ENCODE measurements around the gene TUBA3D.
"Not testable (repeated sequence)": the region's sequence is repeated elsewhere in the genome, so short reads cannot be mapped to it uniquely, and the experiment has no call there.

TUBA3D gene

DNA sequence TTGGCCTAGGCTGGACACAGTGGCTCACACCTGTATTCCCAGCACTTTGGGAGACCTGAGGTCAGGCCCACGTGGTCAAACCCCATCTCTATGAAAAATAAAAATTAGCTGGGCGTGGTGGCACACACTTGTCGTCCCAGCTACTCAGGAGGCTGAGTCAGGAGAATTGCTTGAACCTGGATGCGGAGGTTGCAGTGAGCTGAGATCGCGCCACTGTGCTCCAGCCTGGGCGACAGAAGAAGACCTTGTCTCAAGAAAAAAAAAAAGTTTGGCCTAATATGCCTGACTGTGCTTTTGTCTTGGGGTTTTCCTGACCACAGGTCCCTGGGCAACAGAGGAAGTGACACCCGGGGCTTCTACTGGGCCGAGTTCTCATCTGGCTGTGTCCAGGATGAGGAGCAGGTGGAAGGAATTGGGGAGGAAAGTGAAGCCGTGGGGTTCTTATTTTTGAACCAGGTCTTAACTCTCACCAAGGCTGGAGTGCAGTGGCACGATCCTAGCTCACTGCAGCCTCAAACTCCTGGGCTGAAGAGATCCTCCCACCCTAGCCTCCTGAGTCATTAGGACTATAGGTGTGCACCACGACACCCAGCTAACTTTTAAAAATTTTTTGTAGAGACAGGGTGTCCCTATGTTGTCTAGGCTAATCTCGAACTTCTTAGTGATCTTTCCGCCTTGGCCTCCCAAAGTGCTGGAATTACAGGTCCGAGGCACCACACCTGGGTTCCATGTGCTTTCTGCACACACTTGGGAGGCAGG lies 38.7 kb downstream of the TUBA3D start:
- DNase-seq (ENCODE audit: low read depth, low spot score), result not testable (repeated sequence)

DNA sequence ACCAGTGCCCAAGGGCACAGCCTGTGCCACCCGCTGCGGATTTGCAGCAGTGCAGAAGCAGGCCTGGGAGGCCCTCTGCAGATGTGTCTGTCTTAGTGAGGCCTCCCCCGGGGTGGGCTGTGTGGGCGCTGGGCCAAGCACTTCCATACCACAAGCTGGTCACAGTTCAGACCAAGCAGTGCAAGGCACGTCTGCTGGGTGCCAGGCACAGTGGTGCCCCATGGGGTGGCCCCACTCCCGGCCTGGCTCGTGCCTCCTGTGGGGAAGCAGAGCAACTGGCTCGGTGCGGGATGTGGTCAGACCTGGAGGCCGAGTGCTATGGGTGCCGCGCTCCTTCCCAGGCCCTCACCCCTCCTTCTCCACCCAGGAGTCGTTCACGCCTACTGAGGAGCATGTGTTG lies 39.3 kb downstream of the TUBA3D start:
- DNase-seq (ENCODE audit: low read depth, low spot score), result not testable (repeated sequence)

DNA sequence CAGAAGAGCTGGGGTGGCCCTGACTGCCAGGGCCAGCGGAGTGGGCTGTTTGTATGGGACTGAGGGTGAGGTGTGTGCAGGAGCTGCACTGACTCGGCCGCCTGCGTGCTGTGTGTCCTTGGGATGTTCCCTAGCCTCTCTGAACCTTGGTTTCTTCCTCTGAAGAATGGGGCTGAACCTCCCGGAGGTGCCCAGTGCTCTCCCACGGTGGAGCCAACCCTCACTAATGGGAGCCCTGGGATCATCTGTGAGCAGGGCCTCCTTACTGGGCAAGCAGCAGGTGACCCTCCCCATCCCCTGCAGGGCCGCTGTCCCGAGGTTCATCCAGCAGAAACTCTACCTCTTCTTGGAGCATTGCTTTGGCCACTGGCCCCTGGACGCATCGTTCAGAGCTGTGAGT lies 40.1 kb downstream of the TUBA3D start:
- no peak for DNase-seq (ENCODE audit: low read depth, low spot score)

DNA sequence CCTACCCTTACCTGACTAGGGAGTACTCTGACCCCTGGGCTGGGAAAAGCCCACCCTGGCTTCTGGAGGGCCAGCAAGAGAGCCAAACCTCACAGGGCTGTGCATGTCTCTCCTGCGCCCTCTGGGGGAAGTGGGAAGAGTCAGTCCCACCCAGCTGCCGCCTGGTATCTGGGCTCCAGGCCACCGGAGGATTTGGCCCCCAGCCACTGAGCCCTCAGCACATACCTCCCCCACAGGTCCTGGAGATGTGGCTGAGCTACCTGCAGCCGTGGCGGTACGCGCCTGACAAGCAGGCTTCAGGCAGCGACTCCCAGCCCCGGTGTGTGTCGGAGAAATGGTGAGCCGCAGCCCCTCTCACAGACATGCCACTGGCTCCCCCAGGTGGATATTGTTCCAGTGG lies 40.7 kb downstream of the TUBA3D start:
- DNase-seq (ENCODE audit: low read depth, low spot score), result not testable (repeated sequence)

DNA sequence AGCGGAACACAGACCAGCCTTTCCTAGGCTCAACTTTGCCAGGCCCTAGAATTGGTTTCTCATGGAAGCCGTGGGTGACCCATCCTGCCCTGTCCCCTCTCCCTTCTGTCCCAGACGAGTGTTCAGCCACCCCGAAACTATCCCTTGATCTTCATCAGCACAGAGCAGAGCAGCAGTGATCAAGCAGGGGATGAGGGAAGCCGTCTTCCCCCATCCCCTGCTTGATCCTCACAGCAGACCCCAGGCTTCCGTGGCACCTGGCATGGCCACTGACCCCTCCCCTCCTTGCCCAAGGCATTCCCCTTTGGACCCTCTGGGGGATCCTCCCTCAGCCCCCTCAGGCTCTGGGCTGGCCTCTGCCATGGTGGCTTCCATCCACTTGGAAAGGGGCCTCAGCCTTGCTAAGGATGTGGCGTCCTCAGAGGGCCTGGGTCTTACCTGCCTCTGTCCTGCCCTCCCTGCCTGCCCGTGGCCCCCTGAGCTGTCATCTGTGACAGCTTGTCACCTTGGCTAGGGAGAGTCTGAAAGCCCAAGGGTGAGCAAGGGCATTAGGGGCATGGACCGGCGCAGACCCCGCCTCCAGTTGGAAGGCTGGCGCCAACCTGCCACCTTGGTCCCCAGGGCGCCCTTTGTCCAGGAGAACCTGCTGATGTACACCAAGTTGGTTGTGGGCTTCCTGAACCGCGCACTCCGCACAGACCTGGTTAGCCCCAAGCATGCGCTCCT lies 41.4 kb downstream of the TUBA3D start:
- DNase-seq (ENCODE audit: low read depth, low spot score), result no peak

DNA sequence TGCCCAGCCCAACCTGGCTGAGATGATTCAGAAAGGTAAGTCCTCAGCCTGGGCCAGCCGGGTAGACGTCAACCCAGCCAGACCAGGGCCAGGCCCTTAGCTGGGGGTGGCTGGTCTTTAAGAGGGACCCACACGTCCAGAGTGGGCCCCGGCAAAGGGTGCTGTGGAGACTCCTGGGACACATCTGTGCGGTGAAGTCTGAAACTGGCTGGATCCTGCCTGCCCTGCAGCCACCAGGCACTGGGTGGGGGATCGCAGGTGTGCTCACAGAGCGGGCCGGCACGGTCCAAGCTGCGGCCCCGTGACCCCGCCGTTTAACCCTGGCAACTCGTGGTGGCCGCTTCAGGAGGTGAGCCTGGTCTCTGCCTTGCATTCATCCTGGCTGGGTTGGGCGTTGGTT lies 41.9 kb downstream of the TUBA3D start:
- not testable (repeated sequence) for DNase-seq (ENCODE audit: low read depth, low spot score)

DNA sequence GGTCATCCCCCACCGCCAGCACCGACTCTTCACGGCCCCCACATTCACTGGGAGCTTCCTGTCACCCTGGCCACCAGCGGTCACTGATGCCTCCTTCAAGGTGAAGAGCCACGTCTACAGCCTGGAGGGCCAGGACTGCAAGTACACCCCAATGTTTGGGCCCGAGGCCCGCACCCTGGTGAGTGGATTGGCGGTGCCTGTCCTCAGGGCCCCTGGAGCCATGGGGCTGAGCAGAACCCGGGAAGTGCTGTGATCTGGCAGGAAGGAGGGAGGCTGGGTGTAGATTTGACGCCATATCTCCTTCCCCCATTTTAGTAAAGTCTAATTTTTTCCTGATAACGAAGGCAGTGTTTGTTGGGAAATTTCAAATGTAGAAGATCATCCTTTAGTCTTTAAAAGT lies 42.6 kb downstream of the TUBA3D start:
- not testable (repeated sequence) for DNase-seq (ENCODE audit: low read depth, low spot score)

DNA sequence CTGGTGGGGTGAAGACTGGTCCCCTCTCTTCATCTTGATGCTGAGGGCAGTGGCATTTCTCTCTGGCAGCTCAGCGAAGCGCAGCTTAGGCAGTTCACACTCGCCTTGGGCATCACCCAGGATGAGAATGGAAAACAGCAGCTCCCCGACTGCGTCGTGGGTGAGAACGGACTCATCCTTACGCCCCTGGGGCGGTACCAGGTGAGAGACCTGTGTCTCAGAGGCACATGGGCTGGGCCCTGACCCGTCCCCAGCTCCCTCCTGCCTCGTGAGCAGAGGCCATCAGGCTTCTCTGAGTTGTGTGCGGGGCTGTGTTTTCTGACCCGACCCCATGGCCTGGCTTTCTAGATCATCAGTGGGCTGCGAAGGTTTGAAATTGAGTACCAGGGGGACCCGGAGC lies 43.5 kb downstream of the TUBA3D start:
- no peak for DNase-seq (ENCODE audit: low read depth, low spot score)

DNA sequence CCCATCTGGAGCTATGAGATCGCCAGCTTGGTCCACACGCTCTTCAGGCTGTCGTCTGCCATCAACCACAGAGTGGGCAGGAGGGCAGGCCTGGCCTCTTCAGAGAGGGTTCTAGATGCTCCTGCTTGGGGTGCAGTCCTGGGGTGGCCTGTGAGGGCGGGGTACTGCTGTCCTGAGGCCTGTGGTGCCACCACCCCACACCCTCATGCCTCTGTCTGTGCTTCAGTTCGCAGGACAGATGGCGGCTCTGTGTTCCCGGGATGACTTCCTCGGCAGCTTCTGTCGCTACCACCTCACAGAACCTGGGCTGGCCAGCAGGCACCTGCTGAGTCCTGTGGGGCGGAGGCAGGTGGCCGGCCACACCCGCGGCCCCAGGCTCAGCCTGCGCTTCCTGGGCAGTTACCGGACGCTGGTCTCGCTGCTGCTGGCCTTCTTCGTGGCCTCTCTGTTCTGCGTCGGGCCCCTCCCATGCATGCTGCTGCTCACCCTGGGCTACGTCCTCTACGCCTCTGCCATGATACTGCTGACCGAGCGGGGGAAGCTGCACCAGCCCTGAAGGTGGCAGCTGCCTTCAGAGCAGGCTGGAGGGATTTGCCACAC lies 44.1 kb downstream of the TUBA3D start:
- DNase-seq (ENCODE audit: low read depth, low spot score), result not testable (repeated sequence)

DNA sequence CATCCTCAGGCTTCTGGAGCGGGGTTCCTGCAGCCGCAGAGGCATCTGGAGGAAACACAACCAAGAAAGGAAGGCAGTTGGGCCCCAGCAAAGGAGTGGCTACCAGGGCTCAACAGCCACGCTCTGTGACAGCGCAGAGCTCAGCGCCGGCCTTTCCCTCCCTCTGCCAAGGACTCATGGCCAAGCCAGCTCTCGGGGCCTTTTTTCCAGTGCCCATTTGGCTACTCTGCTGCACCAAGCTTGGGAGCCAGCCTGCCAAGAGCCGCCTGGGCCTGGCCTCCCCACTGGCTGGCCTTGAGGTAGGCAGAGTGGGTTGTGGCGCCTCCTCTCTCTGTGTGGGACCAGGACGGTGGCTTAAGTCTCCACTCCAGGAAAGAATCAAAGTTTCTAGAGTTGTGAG lies 44.6 kb downstream of the TUBA3D start:
- DNase-seq (ENCODE audit: low read depth, low spot score), result no peak

DNA sequence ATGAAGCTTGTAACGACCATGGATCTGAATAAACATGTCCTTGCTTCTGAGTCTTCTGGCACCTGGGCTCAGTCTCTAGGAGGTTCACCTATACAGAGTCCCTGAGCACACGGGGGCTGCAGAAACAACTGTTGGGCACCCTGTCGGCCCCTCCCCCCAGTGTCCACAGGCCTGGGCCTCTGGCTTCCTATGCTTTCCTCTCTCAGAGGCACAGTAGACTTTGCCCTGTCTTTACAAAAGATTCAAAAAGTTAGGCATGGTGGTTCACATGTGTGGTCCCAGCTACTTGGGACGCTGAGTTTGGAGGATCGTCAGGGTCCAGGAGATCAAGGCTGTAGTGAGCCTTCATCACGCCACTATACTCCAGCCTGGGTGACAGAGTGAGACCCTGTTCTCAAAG lies 45.6 kb downstream of the TUBA3D start:
- not testable (repeated sequence) for DNase-seq (ENCODE audit: low read depth, low spot score)

DNA sequence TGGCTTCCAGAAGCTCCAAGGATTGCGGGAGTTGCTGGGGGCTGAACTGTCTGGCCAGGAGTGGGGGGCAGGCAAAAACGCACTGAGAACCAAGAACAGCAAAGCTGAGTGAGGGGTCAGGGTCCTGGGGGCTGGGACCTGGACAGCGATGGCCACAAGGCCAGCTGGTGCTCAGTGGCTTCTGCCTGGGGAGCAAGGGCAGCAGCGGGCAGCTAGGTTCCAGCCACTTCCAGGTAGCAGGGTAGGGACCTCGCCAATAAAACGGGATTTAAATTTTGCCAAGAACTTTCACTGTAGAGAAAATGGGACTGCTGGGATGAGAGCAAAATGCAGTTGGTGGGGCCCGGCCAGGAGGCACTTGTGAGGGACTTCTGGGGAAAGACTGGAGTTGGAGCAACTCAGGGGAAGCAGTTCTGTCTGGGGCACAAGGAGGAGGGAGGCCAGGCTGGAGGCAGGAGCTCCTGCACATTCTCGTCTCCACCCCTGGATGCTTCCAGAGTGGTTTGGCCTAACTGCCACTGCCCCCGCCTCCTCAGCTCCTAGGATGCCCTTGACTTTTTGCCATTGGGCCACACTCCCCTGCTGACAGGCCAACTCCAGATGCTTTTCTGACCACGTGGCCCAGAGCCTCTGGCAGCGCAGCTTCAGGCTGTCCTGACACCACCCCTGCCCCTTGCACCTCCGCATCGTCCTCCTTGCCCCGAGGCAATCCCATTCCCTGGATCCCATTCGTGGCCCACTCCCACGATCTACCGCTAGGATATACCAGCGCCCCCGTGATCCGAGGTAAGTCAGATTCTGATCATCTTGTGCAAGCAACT lies 46.3 kb downstream of the TUBA3D start:
- DNase-seq (ENCODE audit: low read depth, low spot score), result no peak

DNA sequence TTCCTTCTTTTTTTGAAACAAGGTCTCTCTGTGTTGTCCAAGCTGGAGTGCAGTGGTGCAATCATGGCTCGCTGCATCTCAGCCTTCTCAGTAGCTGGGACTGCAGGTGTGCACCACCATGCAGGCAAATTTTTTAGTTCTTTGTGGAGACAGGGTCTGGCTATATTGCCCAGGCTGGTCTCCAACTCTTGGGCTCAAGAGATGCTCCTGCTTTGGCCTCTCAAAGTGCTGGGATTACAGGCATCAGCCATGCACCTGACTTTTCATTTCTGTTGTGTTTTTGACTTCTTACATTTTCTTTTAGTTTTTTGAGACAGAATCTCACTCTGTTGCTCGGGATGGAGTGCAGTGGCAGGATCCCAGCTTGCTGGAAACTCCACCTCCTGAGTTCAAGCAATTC lies 49.3 kb downstream of the TUBA3D start:
- DNase-seq (ENCODE audit: low read depth, low spot score), result not testable (repeated sequence)

DNA sequence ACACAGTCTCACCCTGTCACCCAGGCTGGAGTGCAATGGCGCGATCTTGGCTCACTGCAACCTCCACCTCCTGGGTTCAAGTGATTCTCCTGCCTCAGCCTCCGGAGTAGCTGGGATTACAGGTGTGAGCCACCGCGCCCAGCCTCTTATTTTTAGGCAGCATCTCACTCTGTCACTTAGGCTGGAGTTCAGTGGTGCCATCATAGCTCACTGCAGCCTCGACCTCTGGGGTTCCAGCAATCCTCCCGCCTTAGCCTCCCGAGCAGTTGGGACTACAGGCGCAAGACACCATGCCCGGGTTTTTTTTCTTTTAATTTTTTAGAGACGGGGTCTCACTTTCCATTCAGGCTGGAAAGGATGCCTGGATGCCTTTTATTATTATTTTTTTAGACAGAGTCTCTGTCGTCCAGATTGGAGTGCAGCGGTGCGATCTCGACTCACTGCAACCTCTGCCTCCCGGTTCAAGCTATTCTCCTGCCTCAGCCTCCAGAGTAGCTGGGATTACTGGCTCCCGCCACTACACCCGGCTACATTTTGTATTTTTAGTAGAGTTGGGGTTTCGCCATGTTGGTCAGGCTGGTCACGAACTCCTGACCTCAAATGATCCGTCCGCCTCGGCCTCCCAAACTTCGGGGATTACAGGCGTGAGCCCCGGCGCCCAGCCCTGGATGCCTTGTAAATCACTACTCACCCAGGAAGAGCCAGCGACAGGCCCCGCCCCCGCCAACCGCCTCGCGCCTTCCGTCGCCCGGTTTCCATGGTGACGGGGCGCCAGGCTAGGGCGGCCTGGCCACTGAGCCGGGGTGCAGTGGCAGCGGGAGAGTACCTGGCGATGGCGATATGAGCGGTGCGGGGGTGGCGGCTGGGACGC lies 51.4 kb downstream of the TUBA3D start, which contains the start of gene CCDC74A:
TSS of gene CCDC74A (plus strand) at position 758 of the 871 bp plus-strand sequence. CDS start at position 841, 83 bp downstream.
- DNase-seq (ENCODE audit: low read depth, low spot score), result peak; percentile 48

DNA sequence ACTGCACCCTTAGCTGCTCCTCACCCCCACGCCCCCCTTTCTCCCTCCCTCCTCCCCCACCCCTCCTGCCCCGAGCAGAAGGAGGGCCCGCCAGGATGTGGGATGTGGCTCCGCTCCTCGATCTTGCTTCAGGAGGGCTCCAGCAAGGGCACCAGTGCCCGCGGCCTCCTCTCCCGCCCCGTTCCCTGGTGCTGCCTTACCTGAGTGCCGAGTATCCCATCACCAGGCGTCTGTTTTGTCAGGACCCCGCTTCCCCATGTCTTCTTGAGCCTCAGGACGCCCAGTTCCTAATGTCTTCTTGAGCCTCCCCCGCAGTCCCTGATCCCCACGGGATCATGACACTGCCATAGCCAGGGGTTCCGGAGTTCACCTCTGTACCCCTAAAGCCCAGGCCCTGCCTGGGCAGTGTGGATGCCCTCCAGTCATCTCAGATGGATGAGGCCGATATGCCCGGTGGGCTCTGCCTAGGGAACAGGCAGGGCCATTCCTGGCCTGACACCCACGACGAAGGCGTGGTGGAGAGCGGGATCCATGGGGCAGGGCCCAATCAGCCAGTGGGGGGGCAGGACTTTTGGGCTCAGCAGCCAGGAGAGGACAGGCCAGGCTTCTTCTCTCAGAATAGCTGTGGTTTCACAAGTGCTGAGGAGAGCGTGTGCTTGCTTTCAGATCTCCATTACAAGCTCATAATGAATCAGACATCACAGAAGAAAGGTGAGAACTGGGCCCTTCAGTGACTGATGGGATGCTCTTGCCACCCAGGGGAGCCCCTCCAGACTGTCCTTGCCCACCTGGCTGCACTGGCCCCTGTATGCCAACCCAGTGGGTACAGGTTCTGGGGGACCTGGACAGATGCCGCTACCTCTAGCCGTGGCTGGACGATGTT lies 53.3 kb downstream of the TUBA3D start:
- not testable (repeated sequence) for DNase-seq (ENCODE audit: low read depth, low spot score)

DNA sequence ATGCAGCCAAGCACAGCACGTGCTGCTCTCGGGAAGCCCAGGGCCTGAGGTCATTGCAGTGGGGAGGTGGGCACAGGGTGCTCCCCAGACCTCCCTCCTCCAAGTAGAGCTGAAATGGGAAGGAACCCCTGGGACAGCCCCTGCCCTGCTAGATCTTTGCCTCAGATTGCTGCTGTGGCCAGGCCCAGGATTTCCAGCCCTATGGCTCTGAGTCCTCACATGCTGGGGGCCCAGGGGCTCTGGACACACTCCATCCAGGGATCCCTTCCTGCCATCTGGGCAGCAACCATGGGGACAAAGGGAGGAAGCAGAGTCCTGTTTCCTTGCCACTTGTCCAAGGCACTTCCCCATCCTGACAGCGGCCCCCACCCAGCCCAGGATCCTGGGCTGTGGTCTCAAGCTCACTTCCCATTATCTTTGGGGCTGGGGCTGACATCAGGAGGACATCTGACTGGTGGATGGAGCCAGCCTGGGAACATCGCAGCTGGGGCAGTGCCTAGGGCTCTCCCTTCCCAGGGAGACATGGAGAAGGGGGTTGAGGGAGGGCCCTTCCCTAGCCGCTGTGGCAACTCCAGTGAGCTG lies 54.0 kb downstream of the TUBA3D start:
- DNase-seq (ENCODE audit: low read depth, low spot score), result not testable (repeated sequence)

DNA sequence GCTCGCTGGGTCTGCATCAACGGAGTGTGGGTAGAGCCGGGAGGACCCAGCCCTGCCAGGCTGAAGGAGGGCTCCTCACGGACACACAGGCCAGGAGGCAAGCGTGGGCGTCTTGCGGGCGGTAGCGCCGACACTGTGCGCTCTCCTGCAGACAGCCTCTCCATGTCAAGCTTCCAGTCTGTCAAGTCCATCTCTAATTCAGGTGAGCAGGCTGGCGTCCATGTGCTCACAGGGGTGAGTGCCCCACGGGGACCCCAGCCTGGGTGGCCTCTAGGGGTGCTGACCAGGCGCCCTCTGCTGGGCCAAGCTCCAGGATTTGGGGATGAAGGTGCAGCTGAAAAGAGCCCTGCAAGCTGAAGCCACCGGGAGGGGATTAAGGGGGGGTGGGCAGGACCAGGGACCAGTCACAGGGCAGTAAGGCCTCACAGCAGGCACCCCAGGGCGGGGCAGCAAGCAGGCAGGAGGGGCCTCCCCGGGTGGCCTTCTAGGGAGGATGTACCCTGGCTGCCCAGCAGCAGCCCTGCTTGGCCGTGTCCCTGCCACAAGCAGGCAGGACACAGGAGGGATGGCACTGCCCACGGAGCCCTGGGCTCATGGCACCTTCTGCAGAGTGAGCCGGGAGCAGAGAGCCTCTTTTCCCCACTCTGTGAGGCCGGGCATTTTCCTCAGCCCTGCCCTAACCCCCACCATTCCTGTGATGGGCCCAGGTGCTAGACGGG lies 54.9 kb downstream of the TUBA3D start:
- not testable (repeated sequence) for DNase-seq (ENCODE audit: low read depth, low spot score)

DNA sequence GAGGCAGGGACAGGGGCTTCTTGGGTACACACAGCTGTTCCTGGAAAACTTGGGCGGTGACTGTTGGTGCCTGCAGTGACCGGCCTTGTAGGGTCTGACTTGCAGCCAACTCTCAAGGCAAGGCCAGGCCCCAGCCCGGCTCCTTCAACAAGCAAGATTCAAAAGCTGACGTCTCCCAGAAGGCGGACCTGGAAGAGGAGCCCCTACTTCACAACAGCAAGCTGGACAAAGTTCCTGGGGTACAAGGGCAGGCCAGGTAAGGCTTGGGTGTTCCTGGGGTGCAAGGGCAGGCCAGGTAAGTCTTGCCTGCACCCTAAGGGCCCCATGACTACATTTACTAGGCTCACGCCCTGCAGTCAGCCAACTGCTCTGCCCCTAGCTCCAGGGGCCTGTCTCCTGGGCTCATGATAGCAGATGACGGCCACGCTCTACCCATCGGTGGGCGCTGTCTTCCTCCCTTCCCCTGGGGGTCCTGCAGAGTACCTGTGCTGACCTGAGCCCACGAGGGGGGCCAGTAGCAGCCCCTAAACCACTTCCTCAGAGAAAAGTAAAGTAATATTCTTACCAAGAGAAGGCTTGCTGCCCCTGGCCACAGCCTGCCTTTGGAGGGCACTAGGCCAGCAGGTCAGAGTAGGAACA lies 55.7 kb downstream of the TUBA3D start:
- DNase-seq (ENCODE audit: low read depth, low spot score), result not testable (repeated sequence)
